ENCODE results near the gene PKD1. TPM values are rescaled to one million over a fixed set of nuclear protein-coding genes. Genes with fewer than 3 reads are reported as not detected.

PKD1 gene
- total and polyA plus RNA-seq, 2 of the 13 experiments (the other 11 are each of a cell fraction or from before 2014, with no cell fraction given), result 22.1 to 23.0 TPM

- no peak for ATAC-seq
- H3K9ac ChIP-seq (ENCODE audit: insufficient read depth, low read depth, low read length), result no peak overlapping the region
- no peak overlapping the region for H2AFZ ChIP-seq (ENCODE audit: low read length)
- H3K4me2 ChIP-seq (ENCODE audit: low read depth, low read length), result no peak overlapping the region
- peaks cover 0 to 2% of the 10 kb centered on the region in 2 experiments; a peak in 1 of 5 replicates for H3K27me3 ChIP-seq (ENCODE audit: control insufficient read depth in 1 of 2, insufficient read depth in 2 of 2, low read length in 2 of 2)
- H3K27ac ChIP-seq (ENCODE audit: extremely low read length, insufficient read depth, low read length), result no peak overlapping the region
- no peaks in the 10 kb centered on the region for H3K9me3 ChIP-seq (ENCODE audit: low read length)
- in situ Hi-C loops (cut with HindIII; ENCODE audit: extremely low pct_ligation_motif_present, low pct_unique_long_range_greater_than_20kb), result no loop called here
- no peaks in the 10 kb centered on the region for H4K20me1 ChIP-seq (ENCODE audit: insufficient read depth, low read length)
- CTCF ChIA-PET (ENCODE audit: low intra/inter-chr PET ratio, low total read pairs), result no interaction called here
- peaks cover 19% of the 10 kb centered on the region for H3K79me2 ChIP-seq (ENCODE audit: insufficient read depth, low read length)
- no TSS peak for BruUV-seq (replicated peaks)
- FAIRE-seq, result no peak
- intact Hi-C loops (cut with micrococcal nuclease; ENCODE audit: unreplicated experiment), result no loop called here
- H3K4me3 ChIP-seq (replicated peaks in 1 of 3; ENCODE audit: insufficient read depth in 1 of 3, low read depth in 2 of 3, low read length in 3 of 3), result no peak overlapping the region
- TF ChIP-seq SRF (IDR thresholded peaks at IDR 0.05; ENCODE audit: low read depth, low read length), result no peak
- peak; percentile 8 for TF ChIP-seq AGO2 (optimal IDR thresholded peaks at IDR 0.05; ENCODE audit: low read depth, low read length)
- no peak for TF ChIP-seq TOPORS (CRISPR knock-in tag; IDR thresholded peaks at IDR 0.05)
- no peak for TF ChIP-seq FOXJ3 (CRISPR knock-in tag; IDR thresholded peaks at IDR 0.05; ENCODE audit: borderline replicate concordance)
- no peak for TF ChIP-seq RORA (CRISPR knock-in tag; IDR thresholded peaks at IDR 0.05)
- TF ChIP-seq ZNF605 (CRISPR knock-in tag; IDR thresholded peaks at IDR 0.05), result no peak
- peaks cover 0 to 1% of the 10 kb centered on the region in 2 experiments; a peak in 3 of 5 replicates for H3K36me3 ChIP-seq (replicated peaks in 1 of 2; ENCODE audit: control insufficient read depth in 1 of 2, insufficient read depth in 2 of 2, low read length in 2 of 2)
- H3K4me1 ChIP-seq (ENCODE audit: insufficient read depth, low read length), result peaks cover 52% of the 10 kb centered on the region
- 100% methylated on average over 4 of the region's 22 CpGs for WGBS (ENCODE audit: low lambda C conversion rate)
- POLR2A ChIA-PET, result interaction anchor here (1.4 kb wide), 1 partner anchor 9 kb away, joined by 4 read pairs; no protein-coding TSS in a partner anchor
- no peak for DNase-seq (ENCODE audit: low spot score)
Measured at GRCh38 chr16:2044541-2044940, 91.2 kb downstream of the PKD1 start.

DNA sequence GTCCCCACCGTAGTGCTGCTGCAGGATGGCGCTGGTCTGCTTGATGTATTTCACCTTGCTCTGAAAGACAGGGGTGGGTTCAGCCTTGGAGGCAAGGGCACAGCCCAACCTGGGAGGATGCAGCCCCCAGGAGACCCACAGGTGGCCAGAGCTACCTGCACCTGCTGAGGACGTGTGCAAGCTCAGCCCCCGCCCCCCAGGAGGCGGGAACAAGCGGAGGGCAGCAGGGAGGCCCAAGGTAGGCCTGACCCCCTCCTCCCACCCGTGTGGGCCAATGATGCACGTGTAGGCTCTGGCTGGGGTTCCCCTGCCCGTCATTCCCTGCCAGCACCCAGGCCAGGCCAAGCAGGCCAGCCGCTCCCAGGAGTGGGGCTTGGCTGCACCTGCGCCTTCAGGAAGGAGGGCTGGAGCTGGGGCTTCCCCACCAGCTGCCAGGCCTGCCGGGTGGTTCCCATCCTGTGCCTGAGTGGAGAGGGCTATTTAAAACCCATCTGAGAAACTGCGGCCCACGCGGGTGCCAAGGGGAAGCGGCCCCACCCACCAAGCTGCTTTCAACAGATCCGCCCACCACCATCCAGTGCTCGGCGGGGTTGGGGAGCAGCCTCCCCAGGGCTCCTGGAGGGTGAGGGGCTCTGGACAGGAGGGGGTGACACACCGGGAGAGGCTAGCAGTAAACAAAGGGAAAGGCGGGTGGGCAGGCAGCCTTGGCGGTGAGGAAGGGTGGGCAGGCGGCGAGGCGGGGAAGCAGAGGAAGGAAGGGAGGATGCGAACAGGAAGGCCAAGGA lies 91.8 kb downstream of the PKD1 start:
- in situ Hi-C loops (cut with HindIII; ENCODE audit: extremely low pct_ligation_motif_present, low pct_unique_long_range_greater_than_20kb) (no loop called here), intact Hi-C loops (cut with micrococcal nuclease; ENCODE audit: unreplicated experiment) (no loop called here)
- no peak for DNase-seq (ENCODE audit: low spot score)
- FAIRE-seq, result no peak
- Histone ChIP-seq H3K27ac (ENCODE audit: extremely low read length, insufficient read depth, low read length) (no peak overlapping the region), H3K9me3 (ENCODE audit: low read length) (no peaks in the 10 kb centered on the region), H3K4me2 (ENCODE audit: low read depth, low read length) (no peak overlapping the region), H3K36me3 (replicated peaks in 1 of 2; ENCODE audit: control insufficient read depth in 1 of 2, insufficient read depth in 2 of 2, low read length in 2 of 2) (peaks cover 0 to 1% of the 10 kb centered on the region in 2 experiments; a peak in 3 of 5 replicates), H3K79me2 (ENCODE audit: insufficient read depth, low read length) (peaks cover 18% of the 10 kb centered on the region), H2AFZ (ENCODE audit: low read length) (no peak overlapping the region), H3K9ac (ENCODE audit: insufficient read depth, low read depth, low read length) (no peak overlapping the region), H3K4me3 (replicated peaks in 1 of 3; ENCODE audit: insufficient read depth in 1 of 3, low read depth in 2 of 3, low read length in 3 of 3) (no peak overlapping the region), H3K4me1 (ENCODE audit: insufficient read depth, low read length) (peaks cover 52% of the 10 kb centered on the region), H3K27me3 (ENCODE audit: control insufficient read depth in 1 of 2, insufficient read depth in 2 of 2, low read length in 2 of 2) (peaks cover 0 to 2% of the 10 kb centered on the region in 2 experiments; a peak in 1 of 5 replicates), H4K20me1 (ENCODE audit: insufficient read depth, low read length) (no peaks in the 10 kb centered on the region)
- no peak for ATAC-seq
- POLR2A ChIA-PET, result interaction anchor here (1.4 kb wide), 1 partner anchor 9 kb away, joined by 4 read pairs; no protein-coding TSS in a partner anchor
- CTCF ChIA-PET (ENCODE audit: low intra/inter-chr PET ratio, low total read pairs), result no interaction called here
- WGBS (ENCODE audit: low lambda C conversion rate), result 96% methylated on average over 19 of the region's 26 CpGs
- BruUV-seq (replicated peaks), result no TSS peak
- TF ChIP-seq, protein P1, sequence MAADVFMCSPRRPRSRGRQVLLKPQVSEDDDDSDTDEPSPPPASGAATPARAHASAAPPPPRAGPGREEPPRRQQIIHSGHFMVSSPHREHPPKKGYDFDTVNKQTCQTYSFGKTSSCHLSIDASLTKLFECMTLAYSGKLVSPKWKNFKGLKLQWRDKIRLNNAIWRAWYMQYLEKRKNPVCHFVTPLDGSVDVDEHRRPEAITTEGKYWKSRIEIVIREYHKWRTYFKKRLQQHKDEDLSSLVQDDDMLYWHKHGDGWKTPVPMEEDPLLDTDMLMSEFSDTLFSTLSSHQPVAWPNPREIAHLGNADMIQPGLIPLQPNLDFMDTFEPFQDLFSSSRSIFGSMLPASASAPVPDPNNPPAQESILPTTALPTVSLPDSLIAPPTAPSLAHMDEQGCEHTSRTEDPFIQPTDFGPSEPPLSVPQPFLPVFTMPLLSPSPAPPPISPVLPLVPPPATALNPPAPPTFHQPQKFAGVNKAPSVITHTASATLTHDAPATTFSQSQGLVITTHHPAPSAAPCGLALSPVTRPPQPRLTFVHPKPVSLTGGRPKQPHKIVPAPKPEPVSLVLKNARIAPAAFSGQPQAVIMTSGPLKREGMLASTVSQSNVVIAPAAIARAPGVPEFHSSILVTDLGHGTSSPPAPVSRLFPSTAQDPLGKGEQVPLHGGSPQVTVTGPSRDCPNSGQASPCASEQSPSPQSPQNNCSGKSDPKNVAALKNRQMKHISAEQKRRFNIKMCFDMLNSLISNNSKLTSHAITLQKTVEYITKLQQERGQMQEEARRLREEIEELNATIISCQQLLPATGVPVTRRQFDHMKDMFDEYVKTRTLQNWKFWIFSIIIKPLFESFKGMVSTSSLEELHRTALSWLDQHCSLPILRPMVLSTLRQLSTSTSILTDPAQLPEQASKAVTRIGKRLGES (CRISPR knock-in tag; IDR thresholded peaks at IDR 0.05; ENCODE audit: borderline replicate concordance), result no peak
- peak; percentile 19 for TF ChIP-seq AGO2 (optimal IDR thresholded peaks at IDR 0.05; ENCODE audit: low read depth, low read length)
